ENCODE measurements around the gene ACSF3. TPM values are rescaled to one million over a fixed set of nuclear protein-coding genes. Genes with fewer than 3 reads are reported as not detected.
"Not testable (repeated sequence)": the region's sequence is repeated elsewhere in the genome, so short reads cannot be mapped to it uniquely, and the experiment has no call there.

Gene ACSF3
- total RNA-seq, 6 experiments from 2014 or later, result 18.4 to 24.2 (median 21.2) TPM

DNA sequence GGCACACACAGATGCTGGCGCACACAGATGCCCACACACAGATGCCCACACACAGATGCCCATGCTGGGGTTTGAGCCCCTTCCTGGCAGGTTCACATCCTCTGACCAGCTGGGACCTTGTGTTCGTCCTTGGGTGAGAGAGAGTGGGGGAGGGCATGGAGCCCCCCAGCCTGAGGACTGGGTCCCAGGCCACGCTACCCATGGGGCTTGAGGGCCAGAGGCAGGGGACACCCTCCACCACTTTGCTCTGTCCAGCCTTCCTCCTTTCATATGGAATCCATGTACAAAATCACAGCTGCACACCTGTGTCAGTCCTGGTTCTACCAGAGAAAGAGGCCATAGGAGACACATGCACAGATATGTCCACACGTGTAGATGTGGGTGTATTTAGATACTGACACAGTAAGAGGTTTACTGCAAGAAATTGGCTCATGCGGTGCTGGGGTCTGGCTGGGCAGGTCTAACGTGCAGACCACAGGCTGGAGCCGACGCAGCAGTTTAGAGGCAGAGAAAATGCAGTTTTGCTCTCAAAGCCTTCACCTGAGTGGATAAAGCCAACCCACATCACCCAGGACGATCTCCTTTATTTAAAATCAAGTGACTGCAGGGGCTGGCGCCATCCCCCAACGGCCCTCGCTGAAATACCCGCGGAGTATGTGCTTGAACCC, 95.8 kb downstream of the ACSF3 start:
- Mint-ChIP-seq H3K27me3 (ENCODE audit: insufficient read depth) (peaks cover 4% of the 10 kb centered on the region), H3K9me3 (no peaks in the 10 kb centered on the region), H3K36me3 (ENCODE audit: low read depth) (no peaks in the 10 kb centered on the region), H3K27ac (no peak overlapping the region), H3K4me1 (ENCODE audit: low read depth) (no peaks in the 10 kb centered on the region), H3K4me3 (no peak overlapping the region)
- no peak for TF ChIP-seq CTCF (IDR thresholded peaks at IDR 0.05)
- no peak for DNase-seq

GRCh38 chr16:89190150-89190958, 96.7 kb downstream of the ACSF3 start:
- no peaks in the 10 kb centered on the region for H3K9me3 Mint-ChIP-seq
- H3K4me1 Mint-ChIP-seq (ENCODE audit: low read depth), result no peaks in the 10 kb centered on the region
- peaks cover 4% of the 10 kb centered on the region for H3K27me3 Mint-ChIP-seq (ENCODE audit: insufficient read depth)
- no peak overlapping the region for H3K4me3 Mint-ChIP-seq
- TF ChIP-seq CTCF (IDR thresholded peaks at IDR 0.05), result no peak
- DNase-seq, result no peak
- H3K36me3 Mint-ChIP-seq (ENCODE audit: low read depth), result no peaks in the 10 kb centered on the region
- no peak overlapping the region for H3K27ac Mint-ChIP-seq

- H3K36me3 Mint-ChIP-seq (ENCODE audit: low read depth), result no peaks in the 10 kb centered on the region
- H3K27ac Mint-ChIP-seq, result no peak overlapping the region
- peaks cover 4% of the 10 kb centered on the region for H3K27me3 Mint-ChIP-seq (ENCODE audit: insufficient read depth)
- H3K4me3 Mint-ChIP-seq, result no peak overlapping the region
- no peak for TF ChIP-seq CTCF (IDR thresholded peaks at IDR 0.05)
- DNase-seq, result no peak
- no peaks in the 10 kb centered on the region for H3K4me1 Mint-ChIP-seq (ENCODE audit: low read depth)
- no peaks in the 10 kb centered on the region for H3K9me3 Mint-ChIP-seq
Observed at GRCh38 chr16:89191033-89191900, 97.6 kb downstream of the ACSF3 start.

GRCh38 chr16:89191901-89192185, 98.2 kb downstream of the ACSF3 start:
- Mint-ChIP-seq H3K27me3 (ENCODE audit: insufficient read depth) (peaks cover 4% of the 10 kb centered on the region), H3K27ac (no peak overlapping the region), H3K36me3 (ENCODE audit: low read depth) (no peaks in the 10 kb centered on the region), H3K4me3 (no peak overlapping the region), H3K9me3 (no peaks in the 10 kb centered on the region), H3K4me1 (ENCODE audit: low read depth) (no peaks in the 10 kb centered on the region)
- no peak for DNase-seq
- no peak for TF ChIP-seq CTCF (IDR thresholded peaks at IDR 0.05)

- H3K27ac Mint-ChIP-seq; H3K36me3 Mint-ChIP-seq (ENCODE audit: low read depth); H3K4me3 Mint-ChIP-seq; H3K4me1 Mint-ChIP-seq (ENCODE audit: low read depth); H3K27me3 Mint-ChIP-seq (ENCODE audit: insufficient read depth); H3K9me3 Mint-ChIP-seq: not testable (repeated sequence)
- DNase-seq, result peak; percentile 43
- TF ChIP-seq CTCF (IDR thresholded peaks at IDR 0.05), result 0 out of 2 replicates have a peak, but pooled peaks have one; percentile 11
Observed at GRCh38 chr16:89192186-89192955, 98.7 kb downstream of the ACSF3 start.

Measured in HFFc6 (cell line).